ENCODE results near the gene BHLHE40.

- TF ChIP-seq REST (IDR thresholded peaks at IDR 0.05; ENCODE audit: low read depth, low read length) = no peak
- TF ChIP-seq, protein P1, sequence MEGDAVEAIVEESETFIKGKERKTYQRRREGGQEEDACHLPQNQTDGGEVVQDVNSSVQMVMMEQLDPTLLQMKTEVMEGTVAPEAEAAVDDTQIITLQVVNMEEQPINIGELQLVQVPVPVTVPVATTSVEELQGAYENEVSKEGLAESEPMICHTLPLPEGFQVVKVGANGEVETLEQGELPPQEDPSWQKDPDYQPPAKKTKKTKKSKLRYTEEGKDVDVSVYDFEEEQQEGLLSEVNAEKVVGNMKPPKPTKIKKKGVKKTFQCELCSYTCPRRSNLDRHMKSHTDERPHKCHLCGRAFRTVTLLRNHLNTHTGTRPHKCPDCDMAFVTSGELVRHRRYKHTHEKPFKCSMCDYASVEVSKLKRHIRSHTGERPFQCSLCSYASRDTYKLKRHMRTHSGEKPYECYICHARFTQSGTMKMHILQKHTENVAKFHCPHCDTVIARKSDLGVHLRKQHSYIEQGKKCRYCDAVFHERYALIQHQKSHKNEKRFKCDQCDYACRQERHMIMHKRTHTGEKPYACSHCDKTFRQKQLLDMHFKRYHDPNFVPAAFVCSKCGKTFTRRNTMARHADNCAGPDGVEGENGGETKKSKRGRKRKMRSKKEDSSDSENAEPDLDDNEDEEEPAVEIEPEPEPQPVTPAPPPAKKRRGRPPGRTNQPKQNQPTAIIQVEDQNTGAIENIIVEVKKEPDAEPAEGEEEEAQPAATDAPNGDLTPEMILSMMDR (IDR thresholded peaks at IDR 0.05) = no peak
- TF ChIP-seq, protein P2, sequence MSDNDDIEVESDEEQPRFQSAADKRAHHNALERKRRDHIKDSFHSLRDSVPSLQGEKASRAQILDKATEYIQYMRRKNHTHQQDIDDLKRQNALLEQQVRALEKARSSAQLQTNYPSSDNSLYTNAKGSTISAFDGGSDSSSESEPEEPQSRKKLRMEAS (IDR thresholded peaks at IDR 0.05; ENCODE audit: low read depth) = no peak
- no peak for TF ChIP-seq NFIC (IDR thresholded peaks at IDR 0.05; ENCODE audit: borderline replicate concordance)
- no peak for TF ChIP-seq EZH2phosphoT487 (IDR thresholded peaks at IDR 0.05; ENCODE audit: borderline replicate concordance, low read depth)
Observed at GRCh38 chr3:5010140-5010539, 30.9 kb downstream of the BHLHE40 start.
